ENCODE results near the gene ARSJ. TPM values are rescaled to one million over a fixed set of nuclear protein-coding genes. Genes with fewer than 3 reads are reported as not detected.

ARSJ gene
- polyA plus RNA-seq, 3 donors = not detected

DNA sequence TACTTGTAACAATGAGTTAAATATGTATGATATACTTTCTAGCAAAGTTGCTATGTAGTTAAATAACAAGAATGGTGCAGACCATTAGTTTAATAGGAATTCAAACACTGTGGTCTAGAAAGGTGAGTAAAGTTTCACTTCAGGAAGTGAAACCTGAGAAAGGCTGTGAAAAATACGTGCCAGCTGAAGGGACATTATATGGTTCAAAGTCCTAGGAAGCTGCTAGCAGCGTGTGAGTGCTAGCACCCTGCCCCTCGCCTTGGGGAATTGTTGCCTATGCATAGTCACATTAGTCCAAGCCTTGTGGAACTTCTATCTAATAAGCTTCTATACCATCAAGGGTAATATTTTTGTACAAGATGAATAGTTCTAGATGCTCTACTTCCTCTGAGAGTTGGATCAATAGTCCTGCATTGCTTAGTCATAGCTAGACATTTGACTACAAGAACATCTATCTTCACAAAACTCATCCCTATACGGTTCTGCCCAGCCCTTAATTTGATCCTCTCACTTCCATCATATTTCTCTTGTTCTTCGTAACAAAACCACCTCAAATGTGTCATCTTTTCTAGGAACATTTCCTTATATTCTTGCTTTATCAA, 45.8 kb upstream of the ARSJ start:
- H3K36me3 ChIP-seq (replicated peaks in 1 of 2; ENCODE audit: control insufficient read depth in 1 of 2, insufficient read depth in 2 of 2, low read length in 2 of 2) = no peaks in the 10 kb centered on the region
- H3K79me2 ChIP-seq (ENCODE audit: insufficient read depth, low read length) = no peaks in the 10 kb centered on the region
- H3K27ac Mint-ChIP-seq = no peak overlapping the region
- H3K9me3 Mint-ChIP-seq = no peaks in the 10 kb centered on the region
- no peaks in the 10 kb centered on the region for H3K27me3 ChIP-seq (ENCODE audit: control insufficient read depth in 2 of 2, insufficient read depth in 2 of 2, low read length in 2 of 2)
- no peak overlapping the region for H3K4me2 ChIP-seq (replicated peaks; ENCODE audit: extremely low read depth, low read length, poor library complexity, severe bottlenecking)
- H3K36me3 Mint-ChIP-seq = no peaks in the 10 kb centered on the region
- no peak overlapping the region for H3K4me3 Mint-ChIP-seq
- no peaks in the 10 kb centered on the region for H3K9me3 ChIP-seq (replicated peaks in 1 of 2; ENCODE audit: control insufficient read depth in 1 of 2, insufficient read depth in 1 of 2, low read length in 2 of 2)
- H3K4me1 ChIP-seq (ENCODE audit: control insufficient read depth in 1 of 2, insufficient read depth in 2 of 2, low read length in 2 of 2) = no peaks in the 10 kb centered on the region
- H3K4me1 Mint-ChIP-seq = peaks cover 3% of the 10 kb centered on the region
- H3K27me3 Mint-ChIP-seq (ENCODE audit: low read depth in 3 of 3) = no peaks in the 10 kb centered on the region
- no peak overlapping the region for H2AFZ ChIP-seq (ENCODE audit: insufficient read depth, low read depth, low read length, poor library complexity, severe bottlenecking)
- TF ChIP-seq CTCF (IDR thresholded peaks at IDR 0.05) = no peak
- H3K9ac ChIP-seq (ENCODE audit: insufficient read depth, low read length, poor library complexity, severe bottlenecking) = no peak overlapping the region
- DNase-seq = no peak
- WGBS (ENCODE audit: insufficient coverage) = 89% methylated on average over 3 of the region's 5 CpGs
- no peaks in the 10 kb centered on the region for H4K20me1 ChIP-seq (ENCODE audit: insufficient read depth, low read length)
- intact Hi-C loops (cut with micrococcal nuclease) = no loop called here
- no peak overlapping the region for H3K27ac ChIP-seq (ENCODE audit: low read depth in 1 of 2, low read length in 2 of 2)
- H3K4me3 ChIP-seq (replicated peaks in 1 of 3; ENCODE audit: low read depth in 2 of 3, low read length in 3 of 3) = no peak overlapping the region

DNA sequence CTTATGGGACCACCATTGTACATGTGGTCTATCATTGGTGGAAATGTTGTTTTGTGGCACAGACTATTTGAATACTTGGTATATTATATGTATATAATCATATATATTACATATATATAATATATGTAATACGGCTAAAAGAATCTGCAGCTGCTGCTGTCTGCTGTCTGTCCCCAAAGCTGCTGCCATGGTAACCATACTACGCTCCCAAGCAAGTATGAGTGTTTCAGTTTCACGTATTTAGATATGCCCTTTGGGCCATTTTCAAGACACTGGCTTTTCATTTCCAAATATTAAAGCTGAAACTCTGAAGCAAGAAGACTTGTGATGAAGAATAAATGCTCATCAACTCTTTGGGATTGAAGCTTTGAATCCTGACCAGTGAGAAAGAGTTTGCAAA, 42.0 kb upstream of the ARSJ start:
- H3K9me3 ChIP-seq (replicated peaks in 1 of 2; ENCODE audit: control insufficient read depth in 1 of 2, insufficient read depth in 1 of 2, low read length in 2 of 2) = no peaks in the 10 kb centered on the region
- intact Hi-C loops (cut with micrococcal nuclease) = no loop called here
- H3K9me3 Mint-ChIP-seq = no peaks in the 10 kb centered on the region
- no peaks in the 10 kb centered on the region for H3K27me3 ChIP-seq (ENCODE audit: control insufficient read depth in 2 of 2, insufficient read depth in 2 of 2, low read length in 2 of 2)
- no peaks in the 10 kb centered on the region for H3K36me3 Mint-ChIP-seq
- no peaks in the 10 kb centered on the region for H3K27me3 Mint-ChIP-seq (ENCODE audit: low read depth in 3 of 3)
- H3K4me1 ChIP-seq (ENCODE audit: control insufficient read depth in 1 of 2, insufficient read depth in 2 of 2, low read length in 2 of 2) = no peaks in the 10 kb centered on the region
- WGBS (ENCODE audit: insufficient coverage) = no CpG with 5 or more reads among the region's 3 CpGs
- no peaks in the 10 kb centered on the region for H4K20me1 ChIP-seq (ENCODE audit: insufficient read depth, low read length)
- H3K27ac ChIP-seq (ENCODE audit: low read depth in 1 of 2, low read length in 2 of 2) = no peak overlapping the region
- no peak overlapping the region for H3K4me3 Mint-ChIP-seq
- no peak overlapping the region for H3K4me3 ChIP-seq (replicated peaks in 1 of 3; ENCODE audit: low read depth in 2 of 3, low read length in 3 of 3)
- no peak overlapping the region for H2AFZ ChIP-seq (ENCODE audit: insufficient read depth, low read depth, low read length, poor library complexity, severe bottlenecking)
- no peak for TF ChIP-seq CTCF (IDR thresholded peaks at IDR 0.05)
- H3K9ac ChIP-seq (ENCODE audit: insufficient read depth, low read length, poor library complexity, severe bottlenecking) = no peak overlapping the region
- H3K4me1 Mint-ChIP-seq = peaks cover 3% of the 10 kb centered on the region
- H3K36me3 ChIP-seq (replicated peaks in 1 of 2; ENCODE audit: control insufficient read depth in 1 of 2, insufficient read depth in 2 of 2, low read length in 2 of 2) = no peaks in the 10 kb centered on the region
- no peaks in the 10 kb centered on the region for H3K79me2 ChIP-seq (ENCODE audit: insufficient read depth, low read length)
- no peak overlapping the region for H3K4me2 ChIP-seq (replicated peaks; ENCODE audit: extremely low read depth, low read length, poor library complexity, severe bottlenecking)
- DNase-seq = no peak
- H3K27ac Mint-ChIP-seq = no peak overlapping the region

Data from CD14-positive monocyte (primary cell).